Measurements from ENCODE around the gene SLC12A6.

The SLC12A6 gene

DNA sequence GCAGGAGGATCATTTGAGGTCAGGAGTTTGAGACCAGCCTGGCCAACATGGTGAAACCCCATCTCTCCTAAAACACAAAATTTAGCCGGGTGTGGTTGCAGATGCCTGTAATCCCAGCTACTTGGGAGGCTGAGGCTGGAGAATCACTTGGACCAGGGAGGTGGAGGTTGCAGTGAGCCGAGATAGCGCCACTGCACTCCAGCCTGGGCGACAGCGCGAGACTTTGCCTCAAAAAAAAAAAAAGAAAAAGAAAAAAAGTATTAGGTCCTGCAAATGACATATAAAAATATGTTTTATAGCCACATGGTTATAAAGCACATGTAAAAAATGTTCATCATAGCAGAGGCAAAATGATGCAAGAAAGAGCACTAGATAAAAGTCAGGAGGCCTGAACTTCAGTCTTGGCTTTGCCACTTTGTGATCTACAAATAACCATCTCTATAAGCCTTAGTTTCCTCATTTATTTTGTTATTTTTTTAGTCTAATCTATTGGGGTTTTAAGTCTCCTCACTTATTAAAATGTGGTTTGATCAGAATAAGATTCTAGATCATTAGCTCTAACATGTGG is 4.9 kb downstream of the SLC12A6 start:
- no peak for DNase-seq

DNA sequence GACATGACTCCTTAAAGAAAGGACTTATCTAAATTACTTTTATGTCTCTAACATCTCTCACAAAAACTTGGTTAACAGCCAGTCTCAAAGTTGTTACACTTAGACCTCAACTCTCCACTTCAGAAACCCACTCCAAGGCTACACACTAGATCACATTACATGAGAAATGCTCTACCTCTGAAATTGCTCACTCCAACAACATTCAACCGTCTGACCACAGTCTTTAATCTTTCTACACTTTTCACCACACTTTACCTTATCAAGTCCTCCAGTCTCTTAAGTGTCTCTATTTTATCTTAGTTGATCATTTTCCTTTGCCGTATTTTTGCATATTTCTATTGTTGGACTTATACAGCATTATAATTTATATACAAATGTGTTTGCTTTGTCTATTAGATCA is 5.8 kb downstream of the SLC12A6 start:
- DNase-seq: no peak

GRCh38 chr15:34330279-34330678 is 7.3 kb downstream of the SLC12A6 start:
- DNase-seq: no peak

- no peak for DNase-seq
Observed at GRCh38 chr15:34329006-34329405, 8.6 kb downstream of the SLC12A6 start.

DNA sequence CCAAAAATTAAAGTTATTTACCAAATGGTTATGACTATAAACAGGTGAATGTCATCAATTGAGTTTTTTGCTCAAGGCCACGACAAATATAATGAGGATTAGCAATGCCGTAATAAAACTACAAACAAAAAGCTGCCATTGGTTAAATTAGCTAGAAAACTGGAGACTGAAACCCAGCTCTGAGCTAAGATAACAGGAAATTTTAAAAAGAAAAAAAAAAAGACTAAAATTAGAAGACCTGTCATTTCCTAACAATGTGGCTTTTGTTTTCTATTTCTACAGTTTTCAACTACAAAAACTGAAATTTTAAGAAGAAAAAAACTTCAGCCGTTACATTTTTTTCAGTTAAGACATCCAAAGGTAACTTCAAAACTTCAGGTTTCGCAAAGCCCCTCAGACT is 9.7 kb downstream of the SLC12A6 start:
- no peak for DNase-seq

GRCh38 chr15:34325368-34325767 is 12.2 kb downstream of the SLC12A6 start:
- DNase-seq: no peak

DNA sequence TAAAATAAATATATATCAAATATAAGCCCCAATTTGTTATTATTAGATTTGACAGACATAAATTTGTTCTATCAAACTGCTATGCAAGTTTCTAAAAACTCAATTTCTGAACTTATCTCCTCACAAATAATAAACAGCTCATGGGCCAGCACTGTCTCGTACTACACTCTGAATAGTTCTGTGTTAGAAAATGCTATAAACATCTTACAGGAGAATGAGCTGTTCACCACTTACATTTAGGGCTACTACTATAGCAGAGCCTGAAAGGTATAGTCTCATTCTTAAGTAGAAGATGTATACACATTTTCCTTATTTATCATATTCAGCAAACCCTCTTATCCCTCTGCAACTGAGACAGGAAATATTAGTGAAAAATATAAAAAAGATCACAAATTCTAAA is 12.6 kb downstream of the SLC12A6 start:
- no peak for DNase-seq

DNA sequence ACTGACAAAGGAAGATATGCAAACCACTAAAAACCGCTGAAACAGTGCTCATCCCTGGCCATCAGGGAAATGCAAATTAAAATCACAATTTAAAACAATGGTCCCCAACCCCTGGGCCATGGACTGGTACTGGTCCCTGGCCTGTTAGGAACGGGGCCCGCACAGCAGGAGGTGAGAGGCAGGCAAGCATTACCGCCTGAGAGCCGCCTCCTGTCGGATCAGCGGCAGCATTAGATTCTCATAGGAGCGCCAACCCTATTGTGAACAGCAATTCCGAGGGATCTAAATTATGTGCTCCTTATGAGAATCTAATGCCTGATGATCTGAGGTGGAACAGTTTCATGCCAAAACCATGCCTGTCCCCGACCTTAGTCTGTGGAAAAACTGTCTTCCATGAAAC is 14.4 kb downstream of the SLC12A6 start:
- no peak for DNase-seq

- DNase-seq: peak in 10 of 51 donors; percentile 8 to 29 (median 20)
Observed at GRCh38 chr15:34318277-34319079, 19.1 kb downstream of the SLC12A6 start.

GRCh38 chr15:34314491-34315490 is 22.8 kb downstream of the SLC12A6 start:
- DNase-seq: no peak

DNA sequence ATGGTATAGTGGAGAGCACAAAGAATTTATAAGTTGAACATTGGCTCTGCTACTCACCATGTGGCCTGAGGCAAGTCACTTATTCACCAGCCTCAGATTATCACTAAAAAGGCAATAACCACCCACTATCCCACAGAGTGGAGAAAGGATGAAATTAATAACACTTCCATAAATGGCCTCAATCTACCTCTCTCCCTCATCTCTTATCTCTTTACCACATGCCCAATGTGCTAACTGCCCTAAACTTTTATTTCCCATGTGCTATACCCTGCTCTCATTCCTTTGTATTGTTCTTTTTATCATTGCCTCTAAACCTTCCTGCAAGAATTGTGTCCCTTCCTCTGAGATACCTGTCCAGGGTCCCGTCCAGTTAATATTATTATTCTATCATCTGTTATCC is 26.0 kb downstream of the SLC12A6 start:
- DNase-seq: no peak

- no peak for DNase-seq
Observed at GRCh38 chr15:34304613-34305012, 33.0 kb downstream of the SLC12A6 start.

DNA sequence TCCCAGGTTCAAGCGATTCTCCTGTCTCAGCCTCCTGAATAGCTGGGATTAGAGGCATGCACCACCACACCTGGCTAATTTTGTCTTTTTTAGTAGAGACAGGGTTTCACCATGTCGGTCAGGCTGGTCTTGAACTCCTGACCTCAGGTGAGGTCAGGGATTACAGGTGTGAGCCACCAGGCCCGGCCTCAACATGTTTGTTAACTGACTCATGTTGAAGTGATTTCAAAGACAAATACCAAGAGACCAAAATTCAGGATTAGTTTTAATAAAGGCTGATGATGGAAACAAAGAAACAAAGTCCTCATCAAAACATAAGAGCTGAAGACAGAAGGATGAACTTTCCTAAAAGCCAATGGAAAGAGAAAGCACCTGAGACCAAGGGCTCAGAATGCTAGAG is 36.5 kb downstream of the SLC12A6 start:
- no peak for DNase-seq

DNA sequence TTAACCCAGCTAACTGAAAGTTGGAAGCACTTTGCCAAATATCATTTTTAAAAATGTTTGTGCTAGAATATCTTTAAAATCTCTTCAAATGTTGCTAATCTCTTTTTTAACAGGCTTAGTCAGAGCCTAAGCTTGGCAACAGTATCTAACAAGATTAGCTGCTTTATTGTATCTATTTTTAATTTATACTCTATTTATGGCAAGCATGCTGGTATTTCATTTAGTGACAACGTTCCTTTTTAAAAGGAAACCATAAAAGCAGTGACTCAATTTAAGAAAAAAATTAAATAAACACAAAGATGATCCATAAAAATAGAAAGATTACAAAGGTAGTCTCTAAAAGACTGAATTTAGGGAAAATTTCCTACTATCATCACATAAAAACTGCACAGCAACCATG is 40.5 kb downstream of the SLC12A6 start:
- no peak for DNase-seq

- no peak for DNase-seq
Observed at GRCh38 chr15:34292621-34293020, 45.0 kb downstream of the SLC12A6 start.

GRCh38 chr15:34284937-34285336 is 52.6 kb downstream of the SLC12A6 start:
- no peak for DNase-seq

DNA sequence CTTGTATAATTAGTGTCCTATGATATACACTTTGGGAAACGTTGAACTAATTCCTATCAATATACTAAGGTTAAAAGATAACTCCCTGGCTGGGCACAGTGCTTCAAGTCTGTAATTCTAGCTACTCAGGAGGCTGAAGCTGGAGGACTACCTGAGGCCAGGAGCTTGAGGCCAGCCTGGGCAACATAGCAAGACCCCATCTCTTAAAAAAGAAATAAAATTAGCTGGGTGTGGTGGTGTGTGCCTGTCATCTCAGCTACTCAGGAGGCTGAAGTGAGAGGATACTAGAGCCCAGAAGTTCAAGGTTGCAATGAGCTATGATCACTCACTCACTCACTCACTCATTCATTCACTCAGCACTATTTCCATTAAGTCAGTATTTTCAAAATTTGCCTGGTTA is 55.2 kb downstream of the SLC12A6 start:
- DNase-seq: no peak

DNA sequence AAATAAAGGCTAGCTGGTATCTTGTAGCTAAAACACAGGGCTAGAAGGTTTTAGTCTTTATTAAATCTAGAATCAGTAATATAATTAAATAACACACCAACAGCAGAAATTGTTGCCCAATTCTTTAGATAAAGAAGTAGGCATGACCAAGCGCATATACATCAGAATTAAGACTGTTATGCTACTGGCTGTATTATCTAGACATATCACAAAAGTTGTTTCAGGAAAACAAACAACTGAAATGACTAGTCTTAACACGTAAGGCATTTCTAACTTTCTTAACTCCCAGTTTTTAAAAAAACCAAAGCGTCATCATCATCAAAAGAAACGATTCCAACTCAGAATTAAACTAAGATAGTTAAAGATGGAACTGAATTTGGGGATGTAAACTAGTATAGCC is 57.4 kb downstream of the SLC12A6 start:
- DNase-seq: no peak

- DNase-seq: no peak
Observed at GRCh38 chr15:34279368-34279767, 58.2 kb downstream of the SLC12A6 start.

GRCh38 chr15:34275721-34276120 is 61.9 kb downstream of the SLC12A6 start:
- no peak for DNase-seq

- DNase-seq: no peak
Observed at GRCh38 chr15:34275154-34275553, 62.4 kb downstream of the SLC12A6 start.

- no peak for DNase-seq
Observed at GRCh38 chr15:34271493-34271892, 66.1 kb downstream of the SLC12A6 start.

Data from hypothalamus (tissue), 51 donors.